ENCODE measurements around the gene DCST2. TPM values are rescaled to one million over a fixed set of nuclear protein-coding genes. Genes with fewer than 3 reads are reported as not detected.

Gene DCST2
- total and polyA plus RNA-seq, 2 of the 8 experiments (the other 6 are each of a cell fraction or from before 2014, with no cell fraction given), result 0.43 to 2.1 TPM

GRCh38 chr1:155029513-155030242 lies 3.9 kb downstream of the DCST2 start (continued):
- TF ChIP-seq, protein P1, sequence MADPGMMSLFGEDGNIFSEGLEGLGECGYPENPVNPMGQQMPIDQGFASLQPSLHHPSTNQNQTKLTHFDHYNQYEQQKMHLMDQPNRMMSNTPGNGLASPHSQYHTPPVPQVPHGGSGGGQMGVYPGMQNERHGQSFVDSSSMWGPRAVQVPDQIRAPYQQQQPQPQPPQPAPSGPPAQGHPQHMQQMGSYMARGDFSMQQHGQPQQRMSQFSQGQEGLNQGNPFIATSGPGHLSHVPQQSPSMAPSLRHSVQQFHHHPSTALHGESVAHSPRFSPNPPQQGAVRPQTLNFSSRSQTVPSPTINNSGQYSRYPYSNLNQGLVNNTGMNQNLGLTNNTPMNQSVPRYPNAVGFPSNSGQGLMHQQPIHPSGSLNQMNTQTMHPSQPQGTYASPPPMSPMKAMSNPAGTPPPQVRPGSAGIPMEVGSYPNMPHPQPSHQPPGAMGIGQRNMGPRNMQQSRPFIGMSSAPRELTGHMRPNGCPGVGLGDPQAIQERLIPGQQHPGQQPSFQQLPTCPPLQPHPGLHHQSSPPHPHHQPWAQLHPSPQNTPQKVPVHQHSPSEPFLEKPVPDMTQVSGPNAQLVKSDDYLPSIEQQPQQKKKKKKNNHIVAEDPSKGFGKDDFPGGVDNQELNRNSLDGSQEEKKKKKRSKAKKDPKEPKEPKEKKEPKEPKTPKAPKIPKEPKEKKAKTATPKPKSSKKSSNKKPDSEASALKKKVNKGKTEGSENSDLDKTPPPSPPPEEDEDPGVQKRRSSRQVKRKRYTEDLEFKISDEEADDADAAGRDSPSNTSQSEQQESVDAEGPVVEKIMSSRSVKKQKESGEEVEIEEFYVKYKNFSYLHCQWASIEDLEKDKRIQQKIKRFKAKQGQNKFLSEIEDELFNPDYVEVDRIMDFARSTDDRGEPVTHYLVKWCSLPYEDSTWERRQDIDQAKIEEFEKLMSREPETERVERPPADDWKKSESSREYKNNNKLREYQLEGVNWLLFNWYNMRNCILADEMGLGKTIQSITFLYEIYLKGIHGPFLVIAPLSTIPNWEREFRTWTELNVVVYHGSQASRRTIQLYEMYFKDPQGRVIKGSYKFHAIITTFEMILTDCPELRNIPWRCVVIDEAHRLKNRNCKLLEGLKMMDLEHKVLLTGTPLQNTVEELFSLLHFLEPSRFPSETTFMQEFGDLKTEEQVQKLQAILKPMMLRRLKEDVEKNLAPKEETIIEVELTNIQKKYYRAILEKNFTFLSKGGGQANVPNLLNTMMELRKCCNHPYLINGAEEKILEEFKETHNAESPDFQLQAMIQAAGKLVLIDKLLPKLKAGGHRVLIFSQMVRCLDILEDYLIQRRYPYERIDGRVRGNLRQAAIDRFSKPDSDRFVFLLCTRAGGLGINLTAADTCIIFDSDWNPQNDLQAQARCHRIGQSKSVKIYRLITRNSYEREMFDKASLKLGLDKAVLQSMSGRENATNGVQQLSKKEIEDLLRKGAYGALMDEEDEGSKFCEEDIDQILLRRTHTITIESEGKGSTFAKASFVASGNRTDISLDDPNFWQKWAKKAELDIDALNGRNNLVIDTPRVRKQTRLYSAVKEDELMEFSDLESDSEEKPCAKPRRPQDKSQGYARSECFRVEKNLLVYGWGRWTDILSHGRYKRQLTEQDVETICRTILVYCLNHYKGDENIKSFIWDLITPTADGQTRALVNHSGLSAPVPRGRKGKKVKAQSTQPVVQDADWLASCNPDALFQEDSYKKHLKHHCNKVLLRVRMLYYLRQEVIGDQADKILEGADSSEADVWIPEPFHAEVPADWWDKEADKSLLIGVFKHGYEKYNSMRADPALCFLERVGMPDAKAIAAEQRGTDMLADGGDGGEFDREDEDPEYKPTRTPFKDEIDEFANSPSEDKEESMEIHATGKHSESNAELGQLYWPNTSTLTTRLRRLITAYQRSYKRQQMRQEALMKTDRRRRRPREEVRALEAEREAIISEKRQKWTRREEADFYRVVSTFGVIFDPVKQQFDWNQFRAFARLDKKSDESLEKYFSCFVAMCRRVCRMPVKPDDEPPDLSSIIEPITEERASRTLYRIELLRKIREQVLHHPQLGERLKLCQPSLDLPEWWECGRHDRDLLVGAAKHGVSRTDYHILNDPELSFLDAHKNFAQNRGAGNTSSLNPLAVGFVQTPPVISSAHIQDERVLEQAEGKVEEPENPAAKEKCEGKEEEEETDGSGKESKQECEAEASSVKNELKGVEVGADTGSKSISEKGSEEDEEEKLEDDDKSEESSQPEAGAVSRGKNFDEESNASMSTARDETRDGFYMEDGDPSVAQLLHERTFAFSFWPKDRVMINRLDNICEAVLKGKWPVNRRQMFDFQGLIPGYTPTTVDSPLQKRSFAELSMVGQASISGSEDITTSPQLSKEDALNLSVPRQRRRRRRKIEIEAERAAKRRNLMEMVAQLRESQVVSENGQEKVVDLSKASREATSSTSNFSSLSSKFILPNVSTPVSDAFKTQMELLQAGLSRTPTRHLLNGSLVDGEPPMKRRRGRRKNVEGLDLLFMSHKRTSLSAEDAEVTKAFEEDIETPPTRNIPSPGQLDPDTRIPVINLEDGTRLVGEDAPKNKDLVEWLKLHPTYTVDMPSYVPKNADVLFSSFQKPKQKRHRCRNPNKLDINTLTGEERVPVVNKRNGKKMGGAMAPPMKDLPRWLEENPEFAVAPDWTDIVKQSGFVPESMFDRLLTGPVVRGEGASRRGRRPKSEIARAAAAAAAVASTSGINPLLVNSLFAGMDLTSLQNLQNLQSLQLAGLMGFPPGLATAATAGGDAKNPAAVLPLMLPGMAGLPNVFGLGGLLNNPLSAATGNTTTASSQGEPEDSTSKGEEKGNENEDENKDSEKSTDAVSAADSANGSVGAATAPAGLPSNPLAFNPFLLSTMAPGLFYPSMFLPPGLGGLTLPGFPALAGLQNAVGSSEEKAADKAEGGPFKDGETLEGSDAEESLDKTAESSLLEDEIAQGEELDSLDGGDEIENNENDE (IDR thresholded peaks at IDR 0.05; ENCODE audit: insufficient replicate concordance, low read length), result no peak
- TF ChIP-seq PHF8 (conservative IDR thresholded peaks at IDR 0.05; ENCODE audit: low read depth, low read length) (no peak), KDM4A (IDR thresholded peaks at IDR 0.05; ENCODE audit: low read depth, low read length, severe bottlenecking) (no peak), SIRT6 (IDR thresholded peaks at IDR 0.05; ENCODE audit: low read length) (no peak), CBX8 (IDR thresholded peaks at IDR 0.05; ENCODE audit: borderline replicate concordance, low read depth, low read length) (no peak), BACH1 (IDR thresholded peaks at IDR 0.05; ENCODE audit: low read length) (no peak)

Data from H1 (cell line).